Astrocyte (in vitro differentiated cells and primary cell): ENCODE results near the gene CPOX. TPM values are rescaled to one million over a fixed set of nuclear protein-coding genes. Genes with fewer than 3 reads are reported as not detected.

Source experiments
- DNase-seq: peaks from one replicate; pipeline ENCODE4 v3.0.0-alpha.2; 2010; ENCODE audit warnings: low read depth
- FAIRE-seq: peaks from 2 replicates; lab custom pipeline; 2011; peaks lifted over from hg19 to GRCh38; lab: Jason Lieb, UNC
- H2AFZ ChIP-seq: 2 replicates; pipeline ENCODE4 v1.6.0; 2012; ENCODE audit warnings: low read depth, low read length, inconsistent platforms
- H3K27ac ChIP-seq: 2 replicates; pipeline ENCODE4 v1.5.1; 2011; ENCODE audit warnings: low read depth, low read length, inconsistent platforms
- H3K27me3 ChIP-seq: 2 replicates; pipeline ENCODE4 v1.6.0; 2011; ENCODE audit warnings: low read length, inconsistent platforms; ENCODE audit not compliant: insufficient read depth
- H3K36me3 ChIP-seq: 2 replicates; pipeline ENCODE4 v1.5.1; 2011; ENCODE audit warnings: low read length, inconsistent platforms; ENCODE audit not compliant: insufficient read depth
- H3K4me1 ChIP-seq: 2 replicates; pipeline ENCODE4 v1.5.1; 2011; ENCODE audit warnings: low read length, inconsistent platforms; ENCODE audit not compliant: insufficient read depth
- H3K4me2 ChIP-seq: 2 replicates; pipeline ENCODE4 v1.6.0; 2012; ENCODE audit warnings: low read length, inconsistent platforms
- H3K4me3 ChIP-seq: 2 replicates; pipeline ENCODE4 v1.5.1; 2011; ENCODE audit warnings: low read depth, mild to moderate bottlenecking, low read length, inconsistent platforms; ENCODE audit not compliant: insufficient read depth
- H3K79me2 ChIP-seq: 2 replicates; pipeline ENCODE4 v1.6.0; 2012; ENCODE audit warnings: mild to moderate bottlenecking, low read length, inconsistent platforms; ENCODE audit not compliant: insufficient read depth
- H3K9ac ChIP-seq: 2 replicates; pipeline ENCODE4 v1.6.0; 2012; ENCODE audit warnings: mild to moderate bottlenecking, low read length, inconsistent platforms
- H3K9me3 ChIP-seq: 2 replicates; pipeline ENCODE4 v1.5.1; 2012; ENCODE audit warnings: low read depth, mild to moderate bottlenecking, low read length, inconsistent platforms; ENCODE audit not compliant: insufficient read depth
- H4K20me1 ChIP-seq: 2 replicates; pipeline ENCODE4 v1.6.0; 2012; ENCODE audit warnings: low read length, inconsistent platforms; ENCODE audit not compliant: insufficient read depth
- H3K27ac Mint-ChIP-seq: one replicate; pipeline ENCODE4 v1.8.0; 2021; ENCODE audit warnings: mild to moderate bottlenecking, mixed read lengths; ENCODE audit not compliant: unreplicated experiment
- H3K27me3 Mint-ChIP-seq: one replicate; pipeline ENCODE4 v1.8.0; 2021; ENCODE audit warnings: low read depth, mixed read lengths; ENCODE audit not compliant: unreplicated experiment
- H3K36me3 Mint-ChIP-seq: one replicate; pipeline ENCODE4 v1.8.0; 2021; ENCODE audit warnings: low read depth, mixed read lengths; ENCODE audit not compliant: unreplicated experiment
- H3K4me1 Mint-ChIP-seq: one replicate; pipeline ENCODE4 v1.8.0; 2021; ENCODE audit warnings: low read depth, mixed read lengths; ENCODE audit not compliant: unreplicated experiment
- H3K4me3 Mint-ChIP-seq: one replicate; pipeline ENCODE4 v1.8.0; 2021; ENCODE audit warnings: mild to moderate bottlenecking, moderate library complexity, mixed read lengths; ENCODE audit not compliant: unreplicated experiment
- H3K9me3 Mint-ChIP-seq: one replicate; pipeline ENCODE4 v1.8.0; 2021; ENCODE audit warnings: mild to moderate bottlenecking, mixed read lengths; ENCODE audit not compliant: unreplicated experiment
- EZH2 ChIP-seq: IDR thresholded peaks from 2 replicates; pipeline ENCODE4 v1.6.1; 2012; ENCODE audit warnings: mild to moderate bottlenecking, low read length, inconsistent platforms; ENCODE audit not compliant: insufficient read depth
- total RNA-seq: library from RNA; stranded (reverse); gene quantifications from 2 replicates; pipeline ENCODE4 v1.2.1, GENCODE V29; 2021
- TF ChIP-seq, protein P1 (sequence below): IDR thresholded peaks from 2 replicates; pipeline ENCODE4 v1.5.1; 2011; ENCODE audit warnings: low read depth, mild to moderate bottlenecking, inconsistent platforms, low read length, moderate library complexity; ENCODE audit not compliant: insufficient read depth

CPOX gene
- total RNA-seq, 1 donor from 2014 or later, result 23.7 TPM

DNA sequence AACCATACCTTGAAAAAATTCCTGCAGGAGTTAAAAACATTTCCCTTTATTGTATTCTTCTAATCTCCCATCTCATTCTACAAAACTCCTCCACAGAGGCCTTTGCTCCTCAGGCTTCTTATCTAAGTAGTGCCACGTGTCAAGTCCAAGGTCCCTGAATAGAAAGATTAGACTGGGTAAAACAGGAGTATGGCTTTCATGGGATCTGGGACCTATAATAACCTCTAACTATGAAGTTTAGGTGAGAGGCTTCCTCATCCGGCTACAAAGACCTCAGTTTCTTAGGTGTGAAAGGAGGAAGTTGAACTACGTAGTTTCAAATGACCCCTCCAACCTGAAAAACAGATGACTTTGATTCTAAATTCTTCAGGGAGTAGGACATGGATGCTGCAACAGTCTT, 41.7 kb downstream of the CPOX start:
- no peaks in the 10 kb centered on the region for H3K4me1 Mint-ChIP-seq
- H3K27ac Mint-ChIP-seq, result no peak overlapping the region
- H4K20me1 ChIP-seq, result no peaks in the 10 kb centered on the region
- H3K79me2 ChIP-seq, result no peaks in the 10 kb centered on the region
- H3K9me3 Mint-ChIP-seq, result no peaks in the 10 kb centered on the region
- no peaks in the 10 kb centered on the region for H3K36me3 ChIP-seq
- TF ChIP-seq, protein P1, sequence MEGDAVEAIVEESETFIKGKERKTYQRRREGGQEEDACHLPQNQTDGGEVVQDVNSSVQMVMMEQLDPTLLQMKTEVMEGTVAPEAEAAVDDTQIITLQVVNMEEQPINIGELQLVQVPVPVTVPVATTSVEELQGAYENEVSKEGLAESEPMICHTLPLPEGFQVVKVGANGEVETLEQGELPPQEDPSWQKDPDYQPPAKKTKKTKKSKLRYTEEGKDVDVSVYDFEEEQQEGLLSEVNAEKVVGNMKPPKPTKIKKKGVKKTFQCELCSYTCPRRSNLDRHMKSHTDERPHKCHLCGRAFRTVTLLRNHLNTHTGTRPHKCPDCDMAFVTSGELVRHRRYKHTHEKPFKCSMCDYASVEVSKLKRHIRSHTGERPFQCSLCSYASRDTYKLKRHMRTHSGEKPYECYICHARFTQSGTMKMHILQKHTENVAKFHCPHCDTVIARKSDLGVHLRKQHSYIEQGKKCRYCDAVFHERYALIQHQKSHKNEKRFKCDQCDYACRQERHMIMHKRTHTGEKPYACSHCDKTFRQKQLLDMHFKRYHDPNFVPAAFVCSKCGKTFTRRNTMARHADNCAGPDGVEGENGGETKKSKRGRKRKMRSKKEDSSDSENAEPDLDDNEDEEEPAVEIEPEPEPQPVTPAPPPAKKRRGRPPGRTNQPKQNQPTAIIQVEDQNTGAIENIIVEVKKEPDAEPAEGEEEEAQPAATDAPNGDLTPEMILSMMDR, result no peak
- no peak for TF ChIP-seq EZH2
- H3K9ac ChIP-seq, result no peak overlapping the region
- no peak overlapping the region for H3K4me3 ChIP-seq
- H3K9me3 ChIP-seq, result no peaks in the 10 kb centered on the region
- peaks cover 4% of the 10 kb centered on the region for H3K27me3 Mint-ChIP-seq
- DNase-seq (no peak), FAIRE-seq (no peak)
- H3K4me1 ChIP-seq, result no peaks in the 10 kb centered on the region
- no peak overlapping the region for H3K4me3 Mint-ChIP-seq
- no peak overlapping the region for H3K4me2 ChIP-seq
- no peak overlapping the region for H2AFZ ChIP-seq
- no peaks in the 10 kb centered on the region for H3K36me3 Mint-ChIP-seq
- no peak overlapping the region for H3K27ac ChIP-seq
- peaks cover 9% of the 10 kb centered on the region for H3K27me3 ChIP-seq

DNA sequence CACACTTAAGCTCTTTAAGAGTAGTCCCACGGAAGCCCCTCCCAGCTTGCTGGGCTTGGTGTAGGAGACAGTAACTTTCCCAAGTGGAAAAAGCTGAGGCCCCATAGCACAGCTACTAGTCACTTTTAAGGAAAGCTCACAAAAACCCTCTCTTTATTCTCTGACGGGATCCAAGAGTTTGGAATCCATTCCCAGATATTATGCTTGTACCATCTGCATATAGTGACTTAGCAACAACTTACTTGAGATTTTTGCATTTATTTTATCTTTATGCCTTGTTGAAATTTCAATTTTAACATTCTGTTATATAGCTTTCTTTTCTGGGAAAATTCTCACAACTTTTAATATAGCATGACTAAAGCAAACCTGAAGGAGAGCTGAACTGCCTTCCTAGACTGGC, 42.2 kb downstream of the CPOX start:
- TF ChIP-seq, protein P1, result no peak
- TF ChIP-seq EZH2, result no peak
- Histone ChIP-seq H3K27me3 (peaks cover 9% of the 10 kb centered on the region), H4K20me1 (no peaks in the 10 kb centered on the region), H3K79me2 (no peaks in the 10 kb centered on the region), H3K4me2 (no peak overlapping the region), H3K9ac (no peak overlapping the region), H3K4me3 (no peak overlapping the region), H3K27ac (no peak overlapping the region), H3K9me3 (no peaks in the 10 kb centered on the region), H3K4me1 (no peaks in the 10 kb centered on the region), H2AFZ (no peak overlapping the region), H3K36me3 (no peaks in the 10 kb centered on the region)
- Mint-ChIP-seq H3K4me3 (no peak overlapping the region), H3K36me3 (no peaks in the 10 kb centered on the region), H3K4me1 (no peaks in the 10 kb centered on the region), H3K27me3 (peaks cover 4% of the 10 kb centered on the region), H3K9me3 (no peaks in the 10 kb centered on the region), H3K27ac (no peak overlapping the region)
- FAIRE-seq, result no peak
- DNase-seq, result no peak

GRCh38 chr3:98550833-98551232, 42.6 kb downstream of the CPOX start:
- Mint-ChIP-seq H3K9me3 (no peaks in the 10 kb centered on the region), H3K4me1 (no peaks in the 10 kb centered on the region), H3K4me3 (no peak overlapping the region), H3K27ac (no peak overlapping the region), H3K27me3 (peaks cover 4% of the 10 kb centered on the region), H3K36me3 (no peaks in the 10 kb centered on the region)
- H4K20me1 ChIP-seq, result no peaks in the 10 kb centered on the region
- H3K4me3 ChIP-seq, result no peak overlapping the region
- H3K36me3 ChIP-seq, result no peaks in the 10 kb centered on the region
- TF ChIP-seq, protein P1, result no peak
- TF ChIP-seq EZH2, result no peak
- no peaks in the 10 kb centered on the region for H3K9me3 ChIP-seq
- H3K9ac ChIP-seq, result no peak overlapping the region
- DNase-seq, result no peak
- no peak for FAIRE-seq
- H3K4me2 ChIP-seq, result no peak overlapping the region
- H3K27me3 ChIP-seq, result peaks cover 6% of the 10 kb centered on the region
- H2AFZ ChIP-seq, result no peak overlapping the region
- H3K79me2 ChIP-seq, result no peaks in the 10 kb centered on the region
- no peak overlapping the region for H3K27ac ChIP-seq
- no peaks in the 10 kb centered on the region for H3K4me1 ChIP-seq
